CD4-positive, alpha-beta T cell (primary cell): ENCODE results near the gene REEP6. TPM values are rescaled to one million over a fixed set of nuclear protein-coding genes. Genes with fewer than 3 reads are reported as not detected.
"Not testable (repeated sequence)": the region's sequence is repeated elsewhere in the genome, so short reads cannot be mapped to it uniquely, and the experiment has no call there.

Experiments used
- ATAC-seq: fragments of 200-7000 bp; cut with Tn5 transposase; one replicate; pipeline ENCODE4 v1.10.0; 2022; ENCODE audit warnings: mild to moderate bottlenecking; ENCODE audit not compliant: poor library complexity
- CTCF ChIA-PET: fragments of 350-600 bp; sonication (Branson Sonifier 250); formaldehyde crosslinking; loops from one replicate; lab custom pipeline; 2021; ENCODE audit warnings: antibody characterized with exemption, inconsistent platforms; lab: Charles Lee
- POLR2A ChIA-PET: fragments of 350-600 bp; sonication (Branson Sonifier 250); formaldehyde crosslinking; loops from one replicate; lab custom pipeline; 2021; ENCODE audit warnings: antibody characterized with exemption, inconsistent platforms; lab: Charles Lee
- DNase-seq, 14 experiments: peaks; one replicate each; pipeline ENCODE4 v3.0.0-alpha.2; 2013 to 2020; ENCODE audit warnings: mixed read lengths in 2 of 14
- H3K27ac ChIP-seq, 2 donors: one replicate each; pipeline versions ENCODE4 v1.5.1 to v1.7.0; 2013; ENCODE audit warnings: low read length in 2 of 2, low read depth in 1 of 2, mild to moderate bottlenecking in 1 of 2
- H3K27me3 ChIP-seq, 2 experiments: 1 replicate in 1 of 2; 2 replicates in 1 of 2; pipeline versions ENCODE4 v1.6.1 to v1.7.0; 2013; ENCODE audit warnings: low read length in 2 of 2, control low read depth in 1 of 2, mild to moderate bottlenecking in 1 of 2, moderate library complexity in 1 of 2; ENCODE audit not compliant: insufficient read depth in 2 of 2, control insufficient read depth in 1 of 2
- H3K36me3 ChIP-seq: one replicate; pipeline ENCODE4 v1.6.1; 2013; ENCODE audit warnings: low read length, control low read depth; ENCODE audit not compliant: insufficient read depth
- H3K4me1 ChIP-seq: one replicate; pipeline ENCODE4 v1.6.1; 2013; ENCODE audit warnings: low read length, control low read depth; ENCODE audit not compliant: insufficient read depth
- H3K4me3 ChIP-seq: one replicate; pipeline ENCODE4 v1.5.1; 2013; ENCODE audit warnings: mild to moderate bottlenecking, low read length, moderate library complexity
- H3K9me3 ChIP-seq, 2 experiments: 1 replicate in 1 of 2; 2 replicates in 1 of 2; pipeline versions ENCODE4 v1.6.1 to v1.7.0; 2013; ENCODE audit warnings: low read length in 2 of 2, mild to moderate bottlenecking in 2 of 2, control low read depth in 1 of 2, moderate library complexity in 1 of 2; ENCODE audit not compliant: control insufficient read depth in 1 of 2, insufficient read depth in 1 of 2
- H3K27ac Mint-ChIP-seq: one replicate; pipeline ENCODE4 v1.8.0; 2020; ENCODE audit warnings: mixed read lengths
- H3K27me3 Mint-ChIP-seq: one replicate; pipeline ENCODE4 v1.8.0; 2021; ENCODE audit warnings: mixed read lengths
- H3K36me3 Mint-ChIP-seq: one replicate; pipeline ENCODE4 v1.8.0; 2021; ENCODE audit warnings: low read depth, mixed read lengths
- H3K4me1 Mint-ChIP-seq: one replicate; pipeline ENCODE4 v1.8.0; 2021; ENCODE audit warnings: low read depth, mixed read lengths
- H3K4me3 Mint-ChIP-seq: one replicate; pipeline ENCODE4 v1.8.0; 2020; ENCODE audit warnings: mild to moderate bottlenecking, mixed read lengths
- H3K9me3 Mint-ChIP-seq: one replicate; pipeline ENCODE4 v1.8.0; 2020; ENCODE audit warnings: mixed read lengths
- intact Hi-C, 2 experiments: fragments of 100-400 bp; cut with DNase I in 1 of 2; cut with micrococcal nuclease in 1 of 2; formaldehyde crosslinking; loops; one replicate each; pipeline versions ENCODE4 v1.15.1 to v1.9.0; 2023 to 2025; cut with DNase I, micrococcal nuclease
- total RNA-seq, 174 experiments: library from RNA in 2 of 174; stranded (reverse) in 2 of 174; gene quantifications; one replicate each; pipeline ENCODE4 v1.2.3 and lab custom pipeline; 2021 to 2026
- TF ChIP-seq, protein P1 (sequence below): fragments of 200-600 bp; IDR thresholded peaks from one replicate; pipeline ENCODE4 v1.8.0; 2022; ENCODE audit warnings: antibody characterized with exemption, mild to moderate bottlenecking

Gene REEP6
- total RNA-seq, 2 experiments from 2014 or later, result 2.2 to 2.8 TPM

- Mint-ChIP-seq H3K27me3 (peaks cover 30% of the 10 kb centered on the region), H3K9me3 (no peaks in the 10 kb centered on the region), H3K4me3 (no peak overlapping the region), H3K27ac (no peak overlapping the region), H3K4me1 (no peaks in the 10 kb centered on the region), H3K36me3 (no peaks in the 10 kb centered on the region)
- Histone ChIP-seq H3K4me1 (no peaks in the 10 kb centered on the region), H3K4me3 (no peak overlapping the region), H3K27me3 (peaks cover 8 to 13% of the 10 kb centered on the region in 2 experiments), H3K9me3 (peaks cover 0 to 15% of the 10 kb centered on the region in 2 experiments), H3K36me3 (no peaks in the 10 kb centered on the region), H3K27ac (no peak overlapping the region)
- no peak for DNase-seq
- intact Hi-C loops, result no loop called here
- POLR2A ChIA-PET, result no interaction called here
- TF ChIP-seq, protein P1, sequence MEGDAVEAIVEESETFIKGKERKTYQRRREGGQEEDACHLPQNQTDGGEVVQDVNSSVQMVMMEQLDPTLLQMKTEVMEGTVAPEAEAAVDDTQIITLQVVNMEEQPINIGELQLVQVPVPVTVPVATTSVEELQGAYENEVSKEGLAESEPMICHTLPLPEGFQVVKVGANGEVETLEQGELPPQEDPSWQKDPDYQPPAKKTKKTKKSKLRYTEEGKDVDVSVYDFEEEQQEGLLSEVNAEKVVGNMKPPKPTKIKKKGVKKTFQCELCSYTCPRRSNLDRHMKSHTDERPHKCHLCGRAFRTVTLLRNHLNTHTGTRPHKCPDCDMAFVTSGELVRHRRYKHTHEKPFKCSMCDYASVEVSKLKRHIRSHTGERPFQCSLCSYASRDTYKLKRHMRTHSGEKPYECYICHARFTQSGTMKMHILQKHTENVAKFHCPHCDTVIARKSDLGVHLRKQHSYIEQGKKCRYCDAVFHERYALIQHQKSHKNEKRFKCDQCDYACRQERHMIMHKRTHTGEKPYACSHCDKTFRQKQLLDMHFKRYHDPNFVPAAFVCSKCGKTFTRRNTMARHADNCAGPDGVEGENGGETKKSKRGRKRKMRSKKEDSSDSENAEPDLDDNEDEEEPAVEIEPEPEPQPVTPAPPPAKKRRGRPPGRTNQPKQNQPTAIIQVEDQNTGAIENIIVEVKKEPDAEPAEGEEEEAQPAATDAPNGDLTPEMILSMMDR, result no peak
- CTCF ChIA-PET, result no interaction called here
- no peak for ATAC-seq
These were observed 44.0 kb downstream of the REEP6 start for GRCh38 chr19:1534972-1535371.

DNA sequence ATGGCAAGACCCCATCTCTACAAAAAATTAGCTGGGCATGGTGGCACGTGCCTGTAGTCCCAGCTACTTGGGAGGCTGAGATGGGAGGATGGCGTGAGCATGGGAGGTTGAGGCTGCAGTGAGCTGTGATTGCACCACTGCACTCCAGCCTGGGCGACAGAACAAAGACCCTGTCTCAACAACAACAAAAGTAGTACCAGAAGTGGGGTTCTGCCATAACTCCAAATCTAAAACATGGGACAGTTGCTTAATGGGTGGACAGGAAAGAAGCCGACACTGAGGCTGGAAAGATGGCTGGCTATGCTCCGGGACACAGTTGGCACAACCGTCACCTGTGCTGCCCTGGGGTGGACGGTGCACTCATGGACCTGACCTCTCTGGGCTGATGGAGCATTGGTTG lies 44.7 kb downstream of the REEP6 start:
- DNase-seq, H3K9me3 Mint-ChIP-seq, CTCF ChIA-PET, ATAC-seq, POLR2A ChIA-PET, intact Hi-C loops, H3K36me3 Mint-ChIP-seq, H3K4me3 Mint-ChIP-seq, H3K27ac ChIP-seq, H3K36me3 ChIP-seq, H3K27ac Mint-ChIP-seq, H3K4me1 ChIP-seq, H3K4me1 Mint-ChIP-seq, H3K4me3 ChIP-seq: not testable (repeated sequence)
- peaks cover 32% of the 10 kb centered on the region for H3K27me3 Mint-ChIP-seq
- H3K9me3 ChIP-seq, result peaks cover 0 to 15% of the 10 kb centered on the region in 2 experiments
- H3K27me3 ChIP-seq, result peaks cover 15 to 17% of the 10 kb centered on the region in 2 experiments

- no peak overlapping the region for H3K4me3 ChIP-seq
- no peaks in the 10 kb centered on the region for H3K36me3 Mint-ChIP-seq
- no peaks in the 10 kb centered on the region for H3K4me1 Mint-ChIP-seq
- ATAC-seq (no peak), DNase-seq (no peak)
- H3K36me3 ChIP-seq, result no peaks in the 10 kb centered on the region
- H3K27ac Mint-ChIP-seq, result no peak overlapping the region
- ChIA-PET CTCF (no interaction called here), POLR2A (no interaction called here)
- H3K4me1 ChIP-seq, result peaks cover 5% of the 10 kb centered on the region
- no peak overlapping the region for H3K4me3 Mint-ChIP-seq
- intact Hi-C loops, result no loop called here
- no peaks in the 10 kb centered on the region for H3K9me3 Mint-ChIP-seq
- TF ChIP-seq, protein P1, result no peak
- peaks cover 19 to 25% of the 10 kb centered on the region in 2 experiments for H3K27me3 ChIP-seq
- peaks cover 0 to 15% of the 10 kb centered on the region in 2 experiments for H3K9me3 ChIP-seq
- H3K27ac ChIP-seq, result no peak overlapping the region
- H3K27me3 Mint-ChIP-seq, result peaks cover 38% of the 10 kb centered on the region
These were observed 48.0 kb downstream of the REEP6 start for GRCh38 chr19:1538978-1539377.

DNA sequence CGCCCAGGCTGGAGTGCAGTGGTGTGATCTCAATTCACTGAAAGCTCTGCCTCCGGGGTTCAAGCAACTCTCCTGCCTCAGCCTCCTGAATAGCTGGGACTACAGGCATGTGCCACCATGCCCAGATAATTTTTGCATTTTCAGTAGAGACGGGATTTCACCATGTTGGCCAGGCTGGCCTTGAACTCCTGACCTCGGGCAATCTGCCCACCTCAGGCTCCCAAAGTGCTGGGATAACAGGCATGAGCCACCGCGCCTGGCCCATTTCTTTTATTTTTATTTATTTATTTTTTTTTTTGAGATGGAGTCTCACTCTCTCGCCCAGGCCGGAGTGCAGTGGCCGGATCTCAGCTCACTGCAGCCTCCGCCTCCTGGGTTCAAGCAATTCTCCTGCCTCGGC lies 48.8 kb downstream of the REEP6 start:
- H3K27ac Mint-ChIP-seq, H3K27ac ChIP-seq, H3K4me3 Mint-ChIP-seq, H3K4me1 Mint-ChIP-seq, POLR2A ChIA-PET, ATAC-seq, H3K4me3 ChIP-seq, H3K4me1 ChIP-seq, CTCF ChIA-PET, H3K36me3 Mint-ChIP-seq, H3K9me3 Mint-ChIP-seq, H3K36me3 ChIP-seq, DNase-seq: not testable (repeated sequence)
- peaks cover 39% of the 10 kb centered on the region for H3K27me3 Mint-ChIP-seq
- peaks cover 0 to 13% of the 10 kb centered on the region in 2 experiments for H3K9me3 ChIP-seq
- intact Hi-C loops, result loop anchor here (10.0 kb wide), 3 partner anchors 135 to 285 kb away; no protein-coding TSS in a partner anchor
- H3K27me3 ChIP-seq, result peaks cover 19 to 25% of the 10 kb centered on the region in 2 experiments
